ENCODE results near the gene MEP1B. TPM values are rescaled to one million over a fixed set of nuclear protein-coding genes. Genes with fewer than 3 reads are reported as not detected.
A peak's percentile ranks its signal among the peaks of the same experiment; 100 is the strongest.

MEP1B gene
- total RNA-seq, 2 donors from 2014 or later, result not detected

DNA sequence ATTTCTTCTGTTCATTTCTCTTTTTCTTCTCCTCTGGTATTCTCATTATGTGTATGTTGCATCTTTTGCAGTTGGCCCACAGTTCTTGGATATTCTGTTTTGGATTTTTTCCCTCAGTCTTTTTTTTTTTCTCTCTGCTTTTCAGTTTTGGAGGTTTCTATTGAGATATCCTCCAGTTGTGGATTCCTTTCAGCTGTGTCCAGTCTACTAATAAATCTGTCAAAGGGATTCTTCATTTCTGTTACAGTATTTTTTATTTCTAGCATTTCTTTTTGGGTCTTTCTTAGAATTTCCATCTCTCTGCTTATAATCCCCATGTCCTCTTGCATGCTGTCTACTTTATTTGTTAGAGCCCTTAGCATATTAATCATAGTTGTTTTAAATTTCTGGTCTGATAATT lies 6.3 kb upstream of the MEP1B start:
- no peak for ATAC-seq
- Histone ChIP-seq H3K27me3 (no peaks in the 10 kb centered on the region), H3K4me1 (no peaks in the 10 kb centered on the region), H3K4me3 (no peak overlapping the region), H3K27ac (no peak overlapping the region), H3K36me3 (replicated peaks in 1 of 2; ENCODE audit: insufficient read depth in 1 of 2, low read depth in 2 of 2) (no peaks in the 10 kb centered on the region), H3K9me3 (peaks cover 0 to 13% (median 0%) of the 10 kb centered on the region in 3 donors)
- no peak for DNase-seq
- no peak for TF ChIP-seq POLR2A (IDR thresholded peaks at IDR 0.05)
- TF ChIP-seq, protein P1, sequence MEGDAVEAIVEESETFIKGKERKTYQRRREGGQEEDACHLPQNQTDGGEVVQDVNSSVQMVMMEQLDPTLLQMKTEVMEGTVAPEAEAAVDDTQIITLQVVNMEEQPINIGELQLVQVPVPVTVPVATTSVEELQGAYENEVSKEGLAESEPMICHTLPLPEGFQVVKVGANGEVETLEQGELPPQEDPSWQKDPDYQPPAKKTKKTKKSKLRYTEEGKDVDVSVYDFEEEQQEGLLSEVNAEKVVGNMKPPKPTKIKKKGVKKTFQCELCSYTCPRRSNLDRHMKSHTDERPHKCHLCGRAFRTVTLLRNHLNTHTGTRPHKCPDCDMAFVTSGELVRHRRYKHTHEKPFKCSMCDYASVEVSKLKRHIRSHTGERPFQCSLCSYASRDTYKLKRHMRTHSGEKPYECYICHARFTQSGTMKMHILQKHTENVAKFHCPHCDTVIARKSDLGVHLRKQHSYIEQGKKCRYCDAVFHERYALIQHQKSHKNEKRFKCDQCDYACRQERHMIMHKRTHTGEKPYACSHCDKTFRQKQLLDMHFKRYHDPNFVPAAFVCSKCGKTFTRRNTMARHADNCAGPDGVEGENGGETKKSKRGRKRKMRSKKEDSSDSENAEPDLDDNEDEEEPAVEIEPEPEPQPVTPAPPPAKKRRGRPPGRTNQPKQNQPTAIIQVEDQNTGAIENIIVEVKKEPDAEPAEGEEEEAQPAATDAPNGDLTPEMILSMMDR (IDR thresholded peaks at IDR 0.05), result no peak
- intact Hi-C loops (cut with DNase I), result no loop called here

- intact Hi-C loops (cut with DNase I), result no loop called here
- no peaks in the 10 kb centered on the region for H3K4me1 ChIP-seq
- H3K4me3 ChIP-seq, result no peak overlapping the region
- WGBS, 2 donors, result 71 to 72% methylated on average over 2 of the region's 2 CpGs
- no peak overlapping the region for H3K27ac ChIP-seq
- H3K36me3 ChIP-seq (replicated peaks in 1 of 2; ENCODE audit: insufficient read depth in 1 of 2, low read depth in 2 of 2), result no peaks in the 10 kb centered on the region
- no peak for TF ChIP-seq POLR2A (IDR thresholded peaks at IDR 0.05)
- TF ChIP-seq, protein P1 (IDR thresholded peaks at IDR 0.05), result no peak
- H3K27me3 ChIP-seq, result no peaks in the 10 kb centered on the region
- ATAC-seq (no peak), DNase-seq (no peak)
- H3K9me3 ChIP-seq, result no peaks in the 10 kb centered on the region
These were observed 370 bp downstream of the MEP1B start for GRCh38 chr18:32190209-32190608.

- TF ChIP-seq POLR2A (IDR thresholded peaks at IDR 0.05), result no peak
- TF ChIP-seq, protein P1 (IDR thresholded peaks at IDR 0.05), result no peak
- ATAC-seq (no peak), DNase-seq (no peak)
- Histone ChIP-seq H3K4me1 (no peaks in the 10 kb centered on the region), H3K36me3 (replicated peaks in 1 of 2; ENCODE audit: insufficient read depth in 1 of 2, low read depth in 2 of 2) (no peaks in the 10 kb centered on the region), H3K9me3 (no peaks in the 10 kb centered on the region), H3K27ac (no peak overlapping the region), H3K27me3 (no peaks in the 10 kb centered on the region), H3K4me3 (no peak overlapping the region)
- intact Hi-C loops (cut with DNase I), result no loop called here
- 89 to 97% methylated on average over 12 to 32 of the region's 32 CpGs for WGBS, 2 donors
These were observed 6.3 kb downstream of the MEP1B start for GRCh38 chr18:32195881-32196815.

- ATAC-seq (no peak), DNase-seq (peak in 1 of 4 donors; percentile 10)
- intact Hi-C loops (cut with DNase I), result no loop called here
- TF ChIP-seq, protein P1 (IDR thresholded peaks at IDR 0.05), result no peak
- TF ChIP-seq POLR2A (IDR thresholded peaks at IDR 0.05), result no peak
- no peaks in the 10 kb centered on the region for H3K36me3 ChIP-seq (replicated peaks in 1 of 2; ENCODE audit: insufficient read depth in 1 of 2, low read depth in 2 of 2)
- no peaks in the 10 kb centered on the region for H3K4me1 ChIP-seq
- H3K4me3 ChIP-seq, result no peak overlapping the region
- no peak overlapping the region for H3K27ac ChIP-seq
- H3K27me3 ChIP-seq, result no peaks in the 10 kb centered on the region
- 28 to 40% methylated on average over 2 of the region's 2 CpGs for WGBS, 2 donors
- no peaks in the 10 kb centered on the region for H3K9me3 ChIP-seq
These were observed 10.9 kb downstream of the MEP1B start for GRCh38 chr18:32200766-32201165.
